ENCODE measurements around the gene SCYL3. TPM values are rescaled to one million over a fixed set of nuclear protein-coding genes. Genes with fewer than 3 reads are reported as not detected.

SCYL3 gene
- polyA plus RNA-seq, 3 donors = 2.3 to 4.9 (median 3.6) TPM

DNA sequence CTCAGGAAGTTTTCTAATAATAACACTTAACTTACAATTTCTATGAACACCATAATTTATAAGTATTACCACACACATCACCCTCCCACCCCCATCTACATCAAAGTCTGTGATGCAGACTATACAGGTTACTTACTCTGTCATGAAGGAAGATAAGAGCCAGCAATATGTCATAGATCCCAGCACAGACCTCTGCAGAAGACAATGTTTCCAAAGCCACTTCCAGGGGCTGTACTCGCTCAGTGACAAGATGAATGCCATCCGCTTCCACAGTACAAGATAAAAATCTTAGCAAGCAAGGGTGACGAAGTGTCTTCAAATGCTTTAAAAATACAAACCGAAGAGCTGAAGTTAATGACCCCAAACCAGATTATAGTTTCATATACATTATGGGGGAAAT, 15.2 kb downstream of the SCYL3 start:
- no peak overlapping the region for H3K4me2 ChIP-seq (replicated peaks; ENCODE audit: extremely low read depth, low read length, poor library complexity, severe bottlenecking)
- WGBS (ENCODE audit: insufficient coverage) = no CpG with 5 or more reads among the region's 4 CpGs
- H3K9me3 ChIP-seq (replicated peaks in 1 of 2; ENCODE audit: control insufficient read depth in 1 of 2, insufficient read depth in 1 of 2, low read length in 2 of 2) = no peaks in the 10 kb centered on the region
- H3K27me3 ChIP-seq (ENCODE audit: control insufficient read depth in 2 of 2, insufficient read depth in 2 of 2, low read length in 2 of 2) = no peaks in the 10 kb centered on the region
- H3K4me1 Mint-ChIP-seq = peaks cover 11% of the 10 kb centered on the region
- H3K36me3 ChIP-seq (replicated peaks in 1 of 2; ENCODE audit: control insufficient read depth in 1 of 2, insufficient read depth in 2 of 2, low read length in 2 of 2) = peaks cover 57 to 77% of the 10 kb centered on the region in 2 donors
- no peak overlapping the region for H3K9ac ChIP-seq (ENCODE audit: insufficient read depth, low read length, poor library complexity, severe bottlenecking)
- TF ChIP-seq, protein P1, sequence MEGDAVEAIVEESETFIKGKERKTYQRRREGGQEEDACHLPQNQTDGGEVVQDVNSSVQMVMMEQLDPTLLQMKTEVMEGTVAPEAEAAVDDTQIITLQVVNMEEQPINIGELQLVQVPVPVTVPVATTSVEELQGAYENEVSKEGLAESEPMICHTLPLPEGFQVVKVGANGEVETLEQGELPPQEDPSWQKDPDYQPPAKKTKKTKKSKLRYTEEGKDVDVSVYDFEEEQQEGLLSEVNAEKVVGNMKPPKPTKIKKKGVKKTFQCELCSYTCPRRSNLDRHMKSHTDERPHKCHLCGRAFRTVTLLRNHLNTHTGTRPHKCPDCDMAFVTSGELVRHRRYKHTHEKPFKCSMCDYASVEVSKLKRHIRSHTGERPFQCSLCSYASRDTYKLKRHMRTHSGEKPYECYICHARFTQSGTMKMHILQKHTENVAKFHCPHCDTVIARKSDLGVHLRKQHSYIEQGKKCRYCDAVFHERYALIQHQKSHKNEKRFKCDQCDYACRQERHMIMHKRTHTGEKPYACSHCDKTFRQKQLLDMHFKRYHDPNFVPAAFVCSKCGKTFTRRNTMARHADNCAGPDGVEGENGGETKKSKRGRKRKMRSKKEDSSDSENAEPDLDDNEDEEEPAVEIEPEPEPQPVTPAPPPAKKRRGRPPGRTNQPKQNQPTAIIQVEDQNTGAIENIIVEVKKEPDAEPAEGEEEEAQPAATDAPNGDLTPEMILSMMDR (IDR thresholded peaks at IDR 0.05) = no peak
- no peak overlapping the region for H2AFZ ChIP-seq (ENCODE audit: insufficient read depth, low read depth, low read length, poor library complexity, severe bottlenecking)
- H3K36me3 Mint-ChIP-seq = peaks cover 63 to 82% of the 10 kb centered on the region in 2 donors
- H3K27me3 Mint-ChIP-seq (ENCODE audit: low read depth in 3 of 3) = peaks cover 0 to 1% (median 0%) of the 10 kb centered on the region in 3 donors
- peaks cover 0 to 1% (median 0%) of the 10 kb centered on the region in 7 donors for H3K9me3 Mint-ChIP-seq
- H4K20me1 ChIP-seq (ENCODE audit: insufficient read depth, low read length) = no peaks in the 10 kb centered on the region
- H3K79me2 ChIP-seq (ENCODE audit: insufficient read depth, low read length) = no peaks in the 10 kb centered on the region
- no peak for DNase-seq
- intact Hi-C loops (cut with micrococcal nuclease) = no loop called here
- H3K27ac ChIP-seq (ENCODE audit: low read depth in 1 of 2, low read length in 2 of 2) = no peak overlapping the region
- H3K4me1 ChIP-seq (ENCODE audit: control insufficient read depth in 1 of 2, insufficient read depth in 2 of 2, low read length in 2 of 2) = no peaks in the 10 kb centered on the region
- H3K4me3 Mint-ChIP-seq = no peak overlapping the region
- H3K4me3 ChIP-seq (replicated peaks in 1 of 3; ENCODE audit: low read depth in 2 of 3, low read length in 3 of 3) = no peak overlapping the region
- H3K27ac Mint-ChIP-seq = peak overlapping the region in 1 of 7 donors; percentile 55

DNA sequence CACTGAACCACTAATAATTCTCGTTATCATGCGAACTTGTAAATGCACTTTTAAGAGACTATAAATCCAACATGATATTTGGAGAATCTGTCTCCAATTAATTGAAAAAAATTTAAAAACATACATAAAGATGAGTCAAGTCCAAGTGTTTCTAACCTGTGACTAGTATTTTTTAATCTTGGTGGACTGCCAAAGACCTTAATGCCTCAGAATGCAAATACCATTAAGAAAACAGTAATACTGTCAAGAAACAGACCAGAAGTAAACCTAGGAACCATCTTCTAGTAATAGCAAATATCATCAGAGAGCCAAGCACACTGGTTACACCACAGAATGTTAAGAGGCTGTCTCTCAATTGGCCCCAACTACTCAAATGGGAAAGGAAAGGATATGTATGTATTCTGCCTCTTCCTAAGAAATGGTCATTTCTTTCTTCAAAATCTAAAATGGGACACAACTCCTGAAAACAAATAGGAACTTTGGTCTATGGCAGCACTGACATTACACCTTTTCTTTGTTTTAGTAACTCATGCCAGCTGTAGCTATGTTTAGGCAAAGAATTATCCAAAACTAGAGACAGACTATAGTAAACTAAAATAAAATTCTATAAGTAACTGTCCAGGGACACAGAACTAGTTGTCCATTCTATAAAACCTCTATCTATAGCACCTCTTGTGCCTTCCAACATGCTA, 15.8 kb downstream of the SCYL3 start:
- Histone ChIP-seq H3K4me1 (ENCODE audit: control insufficient read depth in 1 of 2, insufficient read depth in 2 of 2, low read length in 2 of 2) (no peaks in the 10 kb centered on the region), H3K27me3 (ENCODE audit: control insufficient read depth in 2 of 2, insufficient read depth in 2 of 2, low read length in 2 of 2) (no peaks in the 10 kb centered on the region), H3K9ac (ENCODE audit: insufficient read depth, low read length, poor library complexity, severe bottlenecking) (no peak overlapping the region), H4K20me1 (ENCODE audit: insufficient read depth, low read length) (no peaks in the 10 kb centered on the region), H3K79me2 (ENCODE audit: insufficient read depth, low read length) (no peaks in the 10 kb centered on the region), H3K9me3 (replicated peaks in 1 of 2; ENCODE audit: control insufficient read depth in 1 of 2, insufficient read depth in 1 of 2, low read length in 2 of 2) (no peaks in the 10 kb centered on the region), H2AFZ (ENCODE audit: insufficient read depth, low read depth, low read length, poor library complexity, severe bottlenecking) (no peak overlapping the region), H3K36me3 (replicated peaks in 1 of 2; ENCODE audit: control insufficient read depth in 1 of 2, insufficient read depth in 2 of 2, low read length in 2 of 2) (peaks cover 59 to 77% of the 10 kb centered on the region in 2 donors), H3K27ac (ENCODE audit: low read depth in 1 of 2, low read length in 2 of 2) (no peak overlapping the region), H3K4me3 (replicated peaks in 1 of 3; ENCODE audit: low read depth in 2 of 3, low read length in 3 of 3) (no peak overlapping the region), H3K4me2 (replicated peaks; ENCODE audit: extremely low read depth, low read length, poor library complexity, severe bottlenecking) (no peak overlapping the region)
- no CpG with 5 or more reads among the region's 2 CpGs for WGBS (ENCODE audit: insufficient coverage)
- Mint-ChIP-seq H3K27me3 (ENCODE audit: low read depth in 3 of 3) (peaks cover 0 to 1% (median 0%) of the 10 kb centered on the region in 3 donors), H3K27ac (peak overlapping the region in 1 of 7 donors; percentile 55), H3K4me3 (no peak overlapping the region), H3K36me3 (peaks cover 66 to 82% of the 10 kb centered on the region in 2 donors), H3K4me1 (peaks cover 7% of the 10 kb centered on the region), H3K9me3 (peaks cover 0 to 3% (median 1%) of the 10 kb centered on the region in 7 donors)
- TF ChIP-seq, protein P1 (IDR thresholded peaks at IDR 0.05) = no peak
- no peak for DNase-seq
- intact Hi-C loops (cut with micrococcal nuclease) = no loop called here
